Erythroblast (primary cell): ENCODE results near the gene FFAR2.

Experiments
- GATA1 ChIP-seq: IDR thresholded peaks from 2 replicates; pipeline ENCODE4 v1.6.1; 2011; ENCODE audit warnings: low read depth, mild to moderate bottlenecking, control low read depth, low read length, moderate library complexity
- POLR2A ChIP-seq: IDR thresholded peaks from 2 replicates; pipeline ENCODE4 v1.6.1; 2011; ENCODE audit warnings: mild to moderate bottlenecking, low read length

GRCh38 chr19:35451338-35452096 is 3.5 kb downstream of the FFAR2 start:
- TF ChIP-seq POLR2A (no peak), GATA1 (no peak)
